WERI-Rb-1 (cell line): Measurements from ENCODE around the gene UNC5B.
A peak's percentile ranks its signal among the peaks of the same experiment; 100 is the strongest.

Source experiments
- DNase-seq: peaks from one replicate; pipeline ENCODE4 v3.0.0-alpha.2; 2020
- H3K27ac ChIP-seq: fragments of 250-450 bp; sonication (Bioruptor Pico); 2 replicates; pipeline ENCODE4 v1.5.1; 2020; ENCODE audit warnings: mild to moderate bottlenecking, moderate library complexity
- H3K27me3 ChIP-seq: fragments of 250-450 bp; sonication (Bioruptor Pico); 2 replicates; pipeline ENCODE4 v1.5.1; 2021; ENCODE audit warnings: mild to moderate bottlenecking, low read depth, moderate library complexity; ENCODE audit not compliant: insufficient read depth, severe bottlenecking
- H3K36me3 ChIP-seq: fragments of 250-450 bp; sonication (Bioruptor Pico); 2 replicates; pipeline ENCODE4 v1.5.1; 2020; ENCODE audit warnings: mild to moderate bottlenecking, moderate library complexity
- H3K4me3 ChIP-seq: 2 replicates; pipeline ENCODE4 v1.5.1; 2011; ENCODE audit warnings: low read depth, mild to moderate bottlenecking, control low read depth, low read length
- H3K9me3 ChIP-seq: fragments of 250-450 bp; sonication (Bioruptor Pico); 2 replicates; pipeline ENCODE4 v1.5.1; 2021; ENCODE audit warnings: mild to moderate bottlenecking, moderate library complexity; ENCODE audit not compliant: severe bottlenecking
- TF ChIP-seq, protein P1 (sequence below): IDR thresholded peaks from 2 replicates; pipeline ENCODE4 v1.5.1; 2011; ENCODE audit warnings: low read depth, mild to moderate bottlenecking, control low read depth, inconsistent platforms, low read length

Gene UNC5B

DNA sequence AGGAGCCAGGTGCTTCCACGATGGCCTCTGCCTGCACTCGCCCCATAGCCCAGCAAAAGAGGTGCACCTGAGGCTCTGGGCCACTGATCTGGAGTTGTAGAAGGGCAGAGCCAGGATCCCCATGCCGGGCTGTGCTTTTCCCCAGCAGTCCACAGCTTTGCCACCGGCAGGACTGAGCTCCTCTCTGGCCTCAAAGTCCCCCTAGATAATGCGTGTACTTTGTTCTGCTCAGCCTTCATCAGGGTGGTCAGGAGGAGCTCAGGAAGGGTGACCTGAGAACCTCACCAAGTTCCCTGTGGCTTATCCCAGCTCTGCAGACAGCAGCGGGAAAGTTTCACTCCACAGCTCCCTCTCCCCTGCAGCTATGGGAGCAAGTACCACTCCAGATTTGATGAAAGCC lies 27.9 kb upstream of the UNC5B start:
- H3K27me3 ChIP-seq = no peaks in the 10 kb centered on the region
- TF ChIP-seq, protein P1, sequence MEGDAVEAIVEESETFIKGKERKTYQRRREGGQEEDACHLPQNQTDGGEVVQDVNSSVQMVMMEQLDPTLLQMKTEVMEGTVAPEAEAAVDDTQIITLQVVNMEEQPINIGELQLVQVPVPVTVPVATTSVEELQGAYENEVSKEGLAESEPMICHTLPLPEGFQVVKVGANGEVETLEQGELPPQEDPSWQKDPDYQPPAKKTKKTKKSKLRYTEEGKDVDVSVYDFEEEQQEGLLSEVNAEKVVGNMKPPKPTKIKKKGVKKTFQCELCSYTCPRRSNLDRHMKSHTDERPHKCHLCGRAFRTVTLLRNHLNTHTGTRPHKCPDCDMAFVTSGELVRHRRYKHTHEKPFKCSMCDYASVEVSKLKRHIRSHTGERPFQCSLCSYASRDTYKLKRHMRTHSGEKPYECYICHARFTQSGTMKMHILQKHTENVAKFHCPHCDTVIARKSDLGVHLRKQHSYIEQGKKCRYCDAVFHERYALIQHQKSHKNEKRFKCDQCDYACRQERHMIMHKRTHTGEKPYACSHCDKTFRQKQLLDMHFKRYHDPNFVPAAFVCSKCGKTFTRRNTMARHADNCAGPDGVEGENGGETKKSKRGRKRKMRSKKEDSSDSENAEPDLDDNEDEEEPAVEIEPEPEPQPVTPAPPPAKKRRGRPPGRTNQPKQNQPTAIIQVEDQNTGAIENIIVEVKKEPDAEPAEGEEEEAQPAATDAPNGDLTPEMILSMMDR = no peak
- H3K27ac ChIP-seq = no peak overlapping the region
- no peak for DNase-seq
- H3K9me3 ChIP-seq = no peaks in the 10 kb centered on the region
- no peaks in the 10 kb centered on the region for H3K36me3 ChIP-seq
- no peak overlapping the region for H3K4me3 ChIP-seq

DNA sequence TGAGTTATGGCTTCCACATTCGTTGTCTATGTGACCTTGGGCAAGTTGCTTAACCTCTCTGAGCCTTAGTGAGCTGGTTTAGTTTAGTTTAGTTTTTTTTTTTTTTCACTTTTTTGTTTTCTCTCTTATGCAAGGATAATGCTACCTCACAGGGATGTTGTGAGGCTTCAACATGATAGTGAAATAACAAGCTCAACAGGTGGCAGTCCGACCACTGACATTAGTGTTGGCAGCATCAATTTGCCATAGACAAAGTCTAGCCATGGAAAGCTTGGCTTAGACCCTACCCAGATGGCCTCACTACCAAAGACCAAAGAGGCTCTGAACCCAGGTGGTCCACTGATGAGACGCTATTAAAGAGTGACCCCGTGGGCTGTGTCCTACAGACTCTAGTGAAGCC lies 27.2 kb upstream of the UNC5B start:
- Histone ChIP-seq H3K9me3 (no peaks in the 10 kb centered on the region), H3K27me3 (no peaks in the 10 kb centered on the region), H3K36me3 (no peaks in the 10 kb centered on the region), H3K4me3 (no peak overlapping the region), H3K27ac (no peak overlapping the region)
- DNase-seq = no peak
- TF ChIP-seq, protein P1 = no peak

DNA sequence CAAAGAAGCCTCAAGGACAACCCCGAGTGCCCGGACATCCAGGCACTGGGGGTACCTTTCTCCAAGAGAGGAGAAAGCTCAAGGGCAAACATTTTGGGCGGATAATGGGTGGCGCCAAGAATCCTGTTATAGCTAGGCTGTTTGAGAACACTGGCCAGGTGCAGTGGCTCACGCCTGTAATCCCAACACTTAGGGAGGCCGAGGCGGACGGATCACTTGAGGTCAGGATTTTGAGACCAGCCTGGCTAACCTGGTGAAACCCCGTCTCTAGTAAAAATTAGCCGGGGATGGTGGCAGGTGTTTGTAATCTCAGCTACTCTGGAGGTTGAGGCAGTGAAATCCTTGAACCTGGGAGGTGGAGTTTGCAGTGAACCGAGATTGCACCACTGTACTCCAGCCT lies 25.2 kb upstream of the UNC5B start:
- TF ChIP-seq, protein P1 = no peak
- DNase-seq = peak; percentile 81
- Histone ChIP-seq H3K36me3 (no peaks in the 10 kb centered on the region), H3K4me3 (no peak overlapping the region), H3K27me3 (no peaks in the 10 kb centered on the region), H3K9me3 (no peaks in the 10 kb centered on the region), H3K27ac (peak overlapping the region; percentile 14)

DNA sequence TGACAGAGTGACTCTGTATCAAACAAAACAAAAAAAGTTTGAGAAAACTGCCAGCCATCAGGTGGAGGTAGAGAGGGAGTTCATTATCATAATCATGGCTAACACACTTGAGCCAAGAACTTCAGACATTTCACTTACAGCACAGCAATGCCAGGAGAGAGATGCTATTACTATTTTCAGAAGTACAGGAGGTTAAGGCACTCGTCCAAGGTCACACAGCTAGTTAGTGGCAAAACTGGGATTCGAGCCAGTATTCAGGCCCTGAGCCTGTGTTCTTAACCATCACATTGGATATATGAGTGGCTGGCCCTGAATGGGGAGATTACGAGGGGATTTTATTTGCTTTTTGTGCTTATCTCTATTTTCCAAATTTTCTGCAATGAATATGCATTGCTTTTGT lies 24.8 kb upstream of the UNC5B start:
- H3K36me3 ChIP-seq = no peaks in the 10 kb centered on the region
- TF ChIP-seq, protein P1 = no peak
- DNase-seq = no peak
- no peak overlapping the region for H3K4me3 ChIP-seq
- no peaks in the 10 kb centered on the region for H3K27me3 ChIP-seq
- H3K27ac ChIP-seq = peak overlapping the region; percentile 14; the same call in 1 of the 2 replicates
- no peaks in the 10 kb centered on the region for H3K9me3 ChIP-seq

DNA sequence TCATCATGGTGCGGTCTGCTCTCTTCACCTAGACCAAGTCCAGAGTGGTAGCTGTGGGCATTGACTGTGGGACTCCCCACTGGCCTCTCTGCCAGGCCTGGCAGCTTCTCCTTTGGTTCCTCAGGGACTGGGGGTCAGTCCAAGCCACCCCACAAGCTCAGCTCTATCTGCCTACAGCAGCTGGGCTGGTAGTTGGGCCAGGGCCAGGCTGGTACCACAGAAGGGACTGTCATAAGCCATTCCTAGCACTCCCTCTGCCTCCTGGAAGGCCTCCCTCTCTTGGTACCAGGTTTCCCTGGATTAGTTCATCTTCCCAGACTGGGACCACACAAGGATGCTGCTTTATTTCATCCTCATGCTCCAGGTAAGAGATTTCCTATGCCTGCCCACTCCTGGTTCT lies 24.2 kb upstream of the UNC5B start:
- no peaks in the 10 kb centered on the region for H3K9me3 ChIP-seq
- no peak overlapping the region for H3K27ac ChIP-seq
- no peak overlapping the region for H3K4me3 ChIP-seq
- DNase-seq = no peak
- no peaks in the 10 kb centered on the region for H3K36me3 ChIP-seq
- TF ChIP-seq, protein P1 = no peak
- H3K27me3 ChIP-seq = no peaks in the 10 kb centered on the region

DNA sequence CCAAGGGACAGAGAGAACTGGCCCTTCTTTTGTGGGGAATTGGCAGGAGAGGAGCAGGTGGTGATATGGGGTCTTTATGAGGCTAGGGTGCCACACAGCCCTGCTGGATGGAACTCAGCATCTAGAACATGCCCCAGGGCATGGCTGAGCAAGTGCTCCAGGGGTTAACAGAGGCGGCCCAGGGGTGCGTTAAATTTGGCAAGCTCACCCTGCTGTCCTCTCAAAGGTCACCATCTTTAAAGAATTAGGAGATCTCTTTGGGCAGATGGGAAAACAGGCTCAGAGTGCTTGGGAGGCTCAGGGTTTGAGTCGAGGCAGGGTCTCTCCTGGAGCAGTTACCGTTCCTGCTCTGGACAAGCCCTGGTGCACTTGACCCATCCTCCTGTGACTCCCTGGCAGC lies 21.4 kb upstream of the UNC5B start:
- Histone ChIP-seq H3K4me3 (no peak overlapping the region), H3K27ac (no peak overlapping the region), H3K9me3 (no peaks in the 10 kb centered on the region), H3K27me3 (no peaks in the 10 kb centered on the region), H3K36me3 (no peaks in the 10 kb centered on the region)
- no peak for DNase-seq
- TF ChIP-seq, protein P1 = no peak
